ENCODE measurements around the gene SCGB2B2.

DNA sequence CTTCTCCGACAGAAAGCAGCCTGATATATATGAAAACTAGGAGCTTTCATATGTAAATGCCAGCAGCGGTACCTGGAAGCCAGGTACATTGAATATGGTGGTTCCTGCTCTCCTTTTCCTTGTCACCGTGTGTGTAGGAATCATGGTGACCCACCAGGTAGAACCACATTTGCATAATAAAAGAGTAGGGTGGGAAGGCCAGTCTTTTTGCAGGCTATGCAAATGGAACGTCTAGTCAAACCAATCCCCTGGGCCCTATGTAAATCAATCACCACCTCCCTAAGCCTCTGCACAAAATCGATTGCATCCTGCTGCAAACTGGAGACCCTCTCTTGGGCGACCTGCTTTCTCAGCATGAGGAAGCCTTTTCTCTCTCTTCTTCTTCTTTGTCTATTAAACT is 34.9 kb upstream of the SCGB2B2 start:
- TF ChIP-seq, protein P1, sequence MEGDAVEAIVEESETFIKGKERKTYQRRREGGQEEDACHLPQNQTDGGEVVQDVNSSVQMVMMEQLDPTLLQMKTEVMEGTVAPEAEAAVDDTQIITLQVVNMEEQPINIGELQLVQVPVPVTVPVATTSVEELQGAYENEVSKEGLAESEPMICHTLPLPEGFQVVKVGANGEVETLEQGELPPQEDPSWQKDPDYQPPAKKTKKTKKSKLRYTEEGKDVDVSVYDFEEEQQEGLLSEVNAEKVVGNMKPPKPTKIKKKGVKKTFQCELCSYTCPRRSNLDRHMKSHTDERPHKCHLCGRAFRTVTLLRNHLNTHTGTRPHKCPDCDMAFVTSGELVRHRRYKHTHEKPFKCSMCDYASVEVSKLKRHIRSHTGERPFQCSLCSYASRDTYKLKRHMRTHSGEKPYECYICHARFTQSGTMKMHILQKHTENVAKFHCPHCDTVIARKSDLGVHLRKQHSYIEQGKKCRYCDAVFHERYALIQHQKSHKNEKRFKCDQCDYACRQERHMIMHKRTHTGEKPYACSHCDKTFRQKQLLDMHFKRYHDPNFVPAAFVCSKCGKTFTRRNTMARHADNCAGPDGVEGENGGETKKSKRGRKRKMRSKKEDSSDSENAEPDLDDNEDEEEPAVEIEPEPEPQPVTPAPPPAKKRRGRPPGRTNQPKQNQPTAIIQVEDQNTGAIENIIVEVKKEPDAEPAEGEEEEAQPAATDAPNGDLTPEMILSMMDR (IDR thresholded peaks at IDR 0.05; ENCODE audit: insufficient read depth, low read length, poor library complexity, severe bottlenecking), result no peak
- TF ChIP-seq EZH2phosphoT487 (conservative IDR thresholded peaks at IDR 0.05; ENCODE audit: low read length), result no peak
